ENCODE data around the gene LRRFIP2.

LRRFIP2 gene

GRCh38 chr3:37041546-37042195 is 132.7 kb downstream of the LRRFIP2 start:
- Mint-ChIP-seq H3K36me3 (peaks cover 22 to 38% of the 10 kb centered on the region in 2 donors), H3K27ac (no peak overlapping the region), H3K9me3 (no peaks in the 10 kb centered on the region), H3K4me1 (no peaks in the 10 kb centered on the region), H3K27me3 (no peaks in the 10 kb centered on the region), H3K4me3 (no peak overlapping the region)
- DNase-seq (no peak), ATAC-seq (replicated peaks) (no peak)

GRCh38 chr3:37040231-37040630 is 134.2 kb downstream of the LRRFIP2 start:
- H3K4me1 Mint-ChIP-seq = no peaks in the 10 kb centered on the region
- peaks cover 31 to 46% of the 10 kb centered on the region in 2 donors for H3K36me3 Mint-ChIP-seq
- ATAC-seq (replicated peaks) (no peak), DNase-seq (no peak)
- no peak overlapping the region for H3K27ac Mint-ChIP-seq
- no peaks in the 10 kb centered on the region for H3K27me3 Mint-ChIP-seq
- H3K9me3 Mint-ChIP-seq = peaks cover 0 to 2% of the 10 kb centered on the region in 2 donors
- no peak overlapping the region for H3K4me3 Mint-ChIP-seq

GRCh38 chr3:37039161-37039846 is 135.1 kb downstream of the LRRFIP2 start:
- DNase-seq (no peak), ATAC-seq (replicated peaks) (no peak)
- Mint-ChIP-seq H3K9me3 (peaks cover 0 to 2% of the 10 kb centered on the region in 2 donors), H3K36me3 (peaks cover 34 to 55% of the 10 kb centered on the region in 2 donors), H3K27ac (no peak overlapping the region), H3K4me3 (no peak overlapping the region), H3K4me1 (no peaks in the 10 kb centered on the region), H3K27me3 (no peaks in the 10 kb centered on the region)

GRCh38 chr3:37037352-37037751 is 137.0 kb downstream of the LRRFIP2 start:
- H3K27me3 Mint-ChIP-seq = no peaks in the 10 kb centered on the region
- peaks cover 0 to 2% of the 10 kb centered on the region in 2 donors for H3K9me3 Mint-ChIP-seq
- ATAC-seq (replicated peaks) (no peak), DNase-seq (no peak)
- H3K4me3 Mint-ChIP-seq = no peak overlapping the region
- H3K36me3 Mint-ChIP-seq = peaks cover 43 to 64% of the 10 kb centered on the region in 2 donors
- no peaks in the 10 kb centered on the region for H3K4me1 Mint-ChIP-seq
- H3K27ac Mint-ChIP-seq = no peak overlapping the region

GRCh38 chr3:37032961-37033360 is 141.4 kb downstream of the LRRFIP2 start:
- H3K4me1 Mint-ChIP-seq = no peaks in the 10 kb centered on the region
- H3K36me3 Mint-ChIP-seq = peaks cover 43 to 67% of the 10 kb centered on the region in 2 donors
- DNase-seq (no peak), ATAC-seq (replicated peaks) (no peak)
- H3K27ac Mint-ChIP-seq = no peak overlapping the region
- no peaks in the 10 kb centered on the region for H3K27me3 Mint-ChIP-seq
- no peak overlapping the region for H3K4me3 Mint-ChIP-seq
- peaks cover 0 to 2% of the 10 kb centered on the region in 2 donors for H3K9me3 Mint-ChIP-seq

- ATAC-seq (replicated peaks) (no peak), DNase-seq (no peak)
- peaks cover 0 to 2% of the 10 kb centered on the region in 2 donors for H3K9me3 Mint-ChIP-seq
- no peaks in the 10 kb centered on the region for H3K27me3 Mint-ChIP-seq
- no peak overlapping the region for H3K27ac Mint-ChIP-seq
- H3K36me3 Mint-ChIP-seq = peaks cover 49 to 70% of the 10 kb centered on the region in 2 donors
- H3K4me1 Mint-ChIP-seq = no peaks in the 10 kb centered on the region
- H3K4me3 Mint-ChIP-seq = no peak overlapping the region
These were observed 143.2 kb downstream of the LRRFIP2 start for GRCh38 chr3:37031096-37031682.

GRCh38 chr3:37030588-37030987 is 143.8 kb downstream of the LRRFIP2 start:
- no peak overlapping the region for H3K4me3 Mint-ChIP-seq
- ATAC-seq (replicated peaks) (no peak), DNase-seq (no peak)
- H3K9me3 Mint-ChIP-seq = no peaks in the 10 kb centered on the region
- peak overlapping the region; percentile 31 for H3K27ac Mint-ChIP-seq
- peaks cover 49 to 70% of the 10 kb centered on the region in 2 donors for H3K36me3 Mint-ChIP-seq
- H3K27me3 Mint-ChIP-seq = no peaks in the 10 kb centered on the region
- no peaks in the 10 kb centered on the region for H3K4me1 Mint-ChIP-seq

- Mint-ChIP-seq H3K9me3 (no peaks in the 10 kb centered on the region), H3K36me3 (peaks cover 46 to 65% of the 10 kb centered on the region in 2 donors), H3K27me3 (no peaks in the 10 kb centered on the region), H3K4me3 (no peak overlapping the region), H3K27ac (no peak overlapping the region), H3K4me1 (peaks cover 4 to 6% of the 10 kb centered on the region in 2 donors)
- ATAC-seq (replicated peaks) (no peak), DNase-seq (no peak)
These were observed 144.7 kb downstream of the LRRFIP2 start for GRCh38 chr3:37029516-37030163.

- no peak overlapping the region for H3K27ac Mint-ChIP-seq
- no peak overlapping the region for H3K4me3 Mint-ChIP-seq
- H3K4me1 Mint-ChIP-seq = peaks cover 7 to 11% of the 10 kb centered on the region in 2 donors
- DNase-seq = no peak
- H3K36me3 Mint-ChIP-seq = peaks cover 46 to 65% of the 10 kb centered on the region in 2 donors
- no peak for ATAC-seq (replicated peaks)
- H3K9me3 Mint-ChIP-seq = no peaks in the 10 kb centered on the region
- H3K27me3 Mint-ChIP-seq = no peaks in the 10 kb centered on the region
These were observed 145.3 kb downstream of the LRRFIP2 start for GRCh38 chr3:37029111-37029510.

- Mint-ChIP-seq H3K27ac (no peak overlapping the region), H3K4me3 (no peak overlapping the region)
These were observed 146.1 kb downstream of the LRRFIP2 start for GRCh38 chr3:37028329-37028728.

GRCh38 chr3:37026851-37027250 is 147.5 kb downstream of the LRRFIP2 start:
- H3K27ac Mint-ChIP-seq = no peak overlapping the region
- DNase-seq (no peak), ATAC-seq (replicated peaks) (no peak)
- no peaks in the 10 kb centered on the region for H3K27me3 Mint-ChIP-seq
- peaks cover 50 to 74% of the 10 kb centered on the region in 2 donors for H3K36me3 Mint-ChIP-seq
- H3K9me3 Mint-ChIP-seq = no peaks in the 10 kb centered on the region
- H3K4me1 Mint-ChIP-seq = peaks cover 13 to 15% of the 10 kb centered on the region in 2 donors
- H3K4me3 Mint-ChIP-seq = no peak overlapping the region

More at GRCh38 chr3:37028329-37028728, 146.1 kb downstream of the LRRFIP2 start:
- DNase-seq (no peak), ATAC-seq (replicated peaks) (no peak)
- H3K9me3 Mint-ChIP-seq = no peaks in the 10 kb centered on the region
- H3K36me3 Mint-ChIP-seq = peaks cover 47 to 69% of the 10 kb centered on the region in 2 donors
- H3K4me1 Mint-ChIP-seq = peaks cover 8 to 11% of the 10 kb centered on the region in 2 donors
- H3K27me3 Mint-ChIP-seq = no peaks in the 10 kb centered on the region

GRCh38 chr3:37025561-37026335 is 148.6 kb downstream of the LRRFIP2 start:
- ATAC-seq (replicated peaks) (no peak), DNase-seq (no peak)
- H3K9me3 Mint-ChIP-seq = no peaks in the 10 kb centered on the region
- H3K36me3 Mint-ChIP-seq = peaks cover 54 to 72% of the 10 kb centered on the region in 2 donors
- H3K27me3 Mint-ChIP-seq = no peaks in the 10 kb centered on the region
- peak overlapping the region; percentile 17 for H3K27ac Mint-ChIP-seq
- H3K4me3 Mint-ChIP-seq = no peak overlapping the region
- H3K4me1 Mint-ChIP-seq = peaks cover 16 to 19% of the 10 kb centered on the region in 2 donors

GRCh38 chr3:37024820-37025405 is 149.5 kb downstream of the LRRFIP2 start:
- H3K4me3 Mint-ChIP-seq = no peak overlapping the region
- no peak overlapping the region for H3K27ac Mint-ChIP-seq
- DNase-seq = no peak
- H3K36me3 Mint-ChIP-seq = peaks cover 51 to 75% of the 10 kb centered on the region in 2 donors
- no peaks in the 10 kb centered on the region for H3K9me3 Mint-ChIP-seq
- peak; percentile 78 to 83 for ATAC-seq (replicated peaks)
- H3K4me1 Mint-ChIP-seq = peaks cover 16 to 19% of the 10 kb centered on the region in 2 donors
- no peaks in the 10 kb centered on the region for H3K27me3 Mint-ChIP-seq
